Loucy (cell line): ENCODE data around the gene OTUD5.
"Not testable (repeated sequence)": the region's sequence is repeated elsewhere in the genome, so short reads cannot be mapped to it uniquely, and the experiment has no call there.

Experiments used
- H2AFZ ChIP-seq: fragments of 200-600 bp; sonication (generic); 2 replicates; pipeline ENCODE4 v1.6.0; 2016; ENCODE audit warnings: antibody characterized with exemption, mild to moderate bottlenecking, low read length, moderate library complexity
- H3F3A ChIP-seq: fragments of 200-600 bp; 2 replicates; pipeline ENCODE4 v1.6.0; 2016; ENCODE audit warnings: antibody characterized with exemption, low read depth, mild to moderate bottlenecking
- H3K27me3 ChIP-seq: fragments of 200-600 bp; sonication (generic); 2 replicates; pipeline ENCODE4 v1.6.1; 2014; ENCODE audit warnings: low read length, mild to moderate bottlenecking; ENCODE audit not compliant: insufficient read depth, poor library complexity, severe bottlenecking
- H3K36me3 ChIP-seq: fragments of 200-600 bp; sonication (generic); 2 replicates; pipeline ENCODE4 v1.6.1; 2016; ENCODE audit warnings: low read length; ENCODE audit not compliant: insufficient read depth
- H3K4me1 ChIP-seq: fragments of 200-600 bp; sonication (generic); 2 replicates; pipeline ENCODE4 v1.5.1; 2014; ENCODE audit warnings: low read length, mild to moderate bottlenecking; ENCODE audit not compliant: insufficient read depth, poor library complexity, severe bottlenecking
- H3K4me2 ChIP-seq: fragments of 200-600 bp; sonication (generic); 2 replicates; pipeline ENCODE4 v1.6.0; 2014; ENCODE audit warnings: antibody characterized with exemption, low read length, low read depth, mild to moderate bottlenecking; ENCODE audit not compliant: poor library complexity, severe bottlenecking
- H3K4me3 ChIP-seq: fragments of 200-600 bp; sonication (generic); 2 replicates; pipeline ENCODE4 v1.5.1; 2014; ENCODE audit warnings: low read length, mild to moderate bottlenecking, mixed read lengths; ENCODE audit not compliant: poor library complexity, severe bottlenecking
- H3K79me2 ChIP-seq: fragments of 200-600 bp; sonication (generic); 2 replicates; pipeline ENCODE4 v1.6.1; 2014; ENCODE audit warnings: low read length; ENCODE audit not compliant: insufficient read depth
- H3K9ac ChIP-seq: fragments of 200-600 bp; sonication (generic); 2 replicates; pipeline ENCODE4 v1.6.0; 2014; ENCODE audit warnings: mild to moderate bottlenecking, low read depth, low read length, moderate library complexity; ENCODE audit not compliant: poor library complexity, severe bottlenecking
- H3K9me2 ChIP-seq: fragments of 200-600 bp; sonication (generic); replicated peaks from 2 replicates; pipeline ENCODE4 v1.6.1; 2016; ENCODE audit warnings: low read depth, low read length, mixed read lengths
- H3K9me3 ChIP-seq: fragments of 200-600 bp; sonication (generic); 2 replicates; pipeline ENCODE4 v1.6.1; 2014; ENCODE audit warnings: mild to moderate bottlenecking, antibody characterized with exemption, low read length, low read depth; ENCODE audit not compliant: insufficient read depth
- H4K20me1 ChIP-seq: fragments of 200-600 bp; sonication (generic); 2 replicates; pipeline ENCODE4 v1.6.0; 2014; ENCODE audit warnings: antibody characterized with exemption, low read length, mild to moderate bottlenecking; ENCODE audit not compliant: insufficient read depth, poor library complexity, severe bottlenecking
- EZH2phosphoT487 ChIP-seq: fragments of 200-600 bp; IDR thresholded peaks from 2 replicates; pipeline ENCODE4 v1.6.1; 2018; ENCODE audit warnings: antibody characterized with exemption, mild to moderate bottlenecking, moderate library complexity, borderline replicate concordance
- TF ChIP-seq, protein P1 (sequence below): fragments of 200-600 bp; sonication (generic); conservative IDR thresholded peaks from 2 replicates; pipeline ENCODE4 v1.5.1; 2014; ENCODE audit warnings: mild to moderate bottlenecking, antibody characterized with exemption, low read length

Gene OTUD5

DNA sequence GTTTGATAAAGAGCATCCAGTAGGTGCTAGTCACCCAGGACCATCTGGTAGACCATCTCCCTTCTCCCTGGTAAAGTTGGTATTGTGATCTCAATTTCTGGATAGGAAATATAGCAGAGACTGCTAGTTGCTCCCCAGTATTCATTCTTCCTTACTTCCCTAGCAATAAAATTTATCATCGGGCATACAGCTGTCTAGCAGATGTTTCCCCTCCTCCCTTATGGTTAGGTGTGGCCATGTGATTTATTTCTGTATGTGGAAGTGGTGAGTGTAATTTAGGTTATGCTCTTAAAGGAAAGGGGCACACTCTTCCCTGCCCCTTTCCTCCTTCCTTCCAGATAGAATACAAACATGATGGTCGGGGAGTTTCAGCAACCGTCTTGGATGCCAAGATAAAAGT, 26.5 kb upstream of the OTUD5 start:
- no peak overlapping the region for H3K4me3 ChIP-seq
- no peak overlapping the region for H2AFZ ChIP-seq
- H3K27me3 ChIP-seq = no peaks in the 10 kb centered on the region
- no peaks in the 10 kb centered on the region for H3K9me2 ChIP-seq
- no peaks in the 10 kb centered on the region for H3K4me1 ChIP-seq
- no peaks in the 10 kb centered on the region for H3K9me3 ChIP-seq
- H3F3A ChIP-seq = no peaks in the 10 kb centered on the region
- H3K4me2 ChIP-seq = no peak overlapping the region
- H3K79me2 ChIP-seq = no peaks in the 10 kb centered on the region
- no peaks in the 10 kb centered on the region for H4K20me1 ChIP-seq
- peaks cover 22% of the 10 kb centered on the region; the same call in 1 of the 2 replicates for H3K36me3 ChIP-seq
- H3K9ac ChIP-seq = no peak overlapping the region
- TF ChIP-seq, protein P1, sequence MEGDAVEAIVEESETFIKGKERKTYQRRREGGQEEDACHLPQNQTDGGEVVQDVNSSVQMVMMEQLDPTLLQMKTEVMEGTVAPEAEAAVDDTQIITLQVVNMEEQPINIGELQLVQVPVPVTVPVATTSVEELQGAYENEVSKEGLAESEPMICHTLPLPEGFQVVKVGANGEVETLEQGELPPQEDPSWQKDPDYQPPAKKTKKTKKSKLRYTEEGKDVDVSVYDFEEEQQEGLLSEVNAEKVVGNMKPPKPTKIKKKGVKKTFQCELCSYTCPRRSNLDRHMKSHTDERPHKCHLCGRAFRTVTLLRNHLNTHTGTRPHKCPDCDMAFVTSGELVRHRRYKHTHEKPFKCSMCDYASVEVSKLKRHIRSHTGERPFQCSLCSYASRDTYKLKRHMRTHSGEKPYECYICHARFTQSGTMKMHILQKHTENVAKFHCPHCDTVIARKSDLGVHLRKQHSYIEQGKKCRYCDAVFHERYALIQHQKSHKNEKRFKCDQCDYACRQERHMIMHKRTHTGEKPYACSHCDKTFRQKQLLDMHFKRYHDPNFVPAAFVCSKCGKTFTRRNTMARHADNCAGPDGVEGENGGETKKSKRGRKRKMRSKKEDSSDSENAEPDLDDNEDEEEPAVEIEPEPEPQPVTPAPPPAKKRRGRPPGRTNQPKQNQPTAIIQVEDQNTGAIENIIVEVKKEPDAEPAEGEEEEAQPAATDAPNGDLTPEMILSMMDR = no peak
- no peak for TF ChIP-seq EZH2phosphoT487

DNA sequence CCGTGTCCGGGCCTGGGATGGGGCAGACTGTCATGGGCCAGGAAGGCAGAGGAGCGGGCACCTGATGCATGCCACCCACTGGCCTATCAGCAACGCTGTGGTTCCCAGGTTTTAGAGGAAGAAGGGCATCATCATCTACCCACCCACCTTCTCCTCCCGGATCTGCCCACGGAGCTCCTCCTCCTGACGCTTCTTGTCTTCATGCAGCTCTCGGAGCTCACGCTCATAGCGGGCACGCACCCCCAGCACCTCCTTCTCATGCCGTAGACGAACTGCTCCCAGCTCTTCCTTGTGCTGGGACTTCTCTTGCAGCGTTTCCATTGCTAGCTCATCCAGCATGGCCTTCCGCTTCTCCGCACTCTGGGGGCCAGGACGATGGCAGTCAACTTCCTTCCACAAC, 25.7 kb upstream of the OTUD5 start:
- TF ChIP-seq EZH2phosphoT487 = no peak
- TF ChIP-seq, protein P1 = no peak
- H3K79me2 ChIP-seq = no peaks in the 10 kb centered on the region
- H3K9me3 ChIP-seq = no peaks in the 10 kb centered on the region
- no peak overlapping the region for H3K4me3 ChIP-seq
- H3K9me2 ChIP-seq = no peaks in the 10 kb centered on the region
- H3K4me2 ChIP-seq = no peak overlapping the region
- H3K36me3 ChIP-seq = peaks cover 25% of the 10 kb centered on the region; the same call in 1 of the 2 replicates
- H4K20me1 ChIP-seq = no peaks in the 10 kb centered on the region
- H3K4me1 ChIP-seq = no peaks in the 10 kb centered on the region
- no peaks in the 10 kb centered on the region for H3K27me3 ChIP-seq
- no peak overlapping the region for H2AFZ ChIP-seq
- H3F3A ChIP-seq = no peaks in the 10 kb centered on the region
- H3K9ac ChIP-seq = no peak overlapping the region

DNA sequence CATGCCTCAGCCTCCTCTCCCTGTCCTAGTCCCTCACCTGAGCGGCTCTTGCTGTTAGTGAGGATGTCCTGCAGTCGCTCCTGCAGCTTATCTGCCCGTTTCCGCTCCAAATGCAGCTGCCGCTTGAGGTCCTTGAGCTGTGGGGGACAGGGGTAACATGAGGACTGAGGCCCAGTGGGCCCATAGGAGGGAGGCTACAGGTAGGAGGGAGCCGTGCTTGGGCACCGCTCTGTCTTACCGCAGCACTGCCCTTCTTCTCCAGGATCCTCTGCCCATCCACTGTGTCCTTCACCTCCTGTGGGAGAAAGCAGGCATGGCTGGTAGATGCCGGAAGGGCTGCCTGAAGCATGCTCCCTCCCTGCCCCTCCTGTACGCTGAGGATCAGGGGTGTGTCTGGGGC, 23.8 kb upstream of the OTUD5 start:
- no peaks in the 10 kb centered on the region for H3K9me3 ChIP-seq
- H3K9me2 ChIP-seq = no peaks in the 10 kb centered on the region
- H2AFZ ChIP-seq = no peak overlapping the region
- no peak overlapping the region for H3K9ac ChIP-seq
- no peaks in the 10 kb centered on the region for H4K20me1 ChIP-seq
- no peak overlapping the region for H3K4me3 ChIP-seq
- peaks cover 32% of the 10 kb centered on the region; the same call in 1 of the 2 replicates for H3K36me3 ChIP-seq
- no peaks in the 10 kb centered on the region for H3F3A ChIP-seq
- no peaks in the 10 kb centered on the region for H3K79me2 ChIP-seq
- no peak overlapping the region for H3K4me2 ChIP-seq
- H3K27me3 ChIP-seq = no peaks in the 10 kb centered on the region
- no peaks in the 10 kb centered on the region for H3K4me1 ChIP-seq
- TF ChIP-seq EZH2phosphoT487 = no peak
- TF ChIP-seq, protein P1 = no peak

DNA sequence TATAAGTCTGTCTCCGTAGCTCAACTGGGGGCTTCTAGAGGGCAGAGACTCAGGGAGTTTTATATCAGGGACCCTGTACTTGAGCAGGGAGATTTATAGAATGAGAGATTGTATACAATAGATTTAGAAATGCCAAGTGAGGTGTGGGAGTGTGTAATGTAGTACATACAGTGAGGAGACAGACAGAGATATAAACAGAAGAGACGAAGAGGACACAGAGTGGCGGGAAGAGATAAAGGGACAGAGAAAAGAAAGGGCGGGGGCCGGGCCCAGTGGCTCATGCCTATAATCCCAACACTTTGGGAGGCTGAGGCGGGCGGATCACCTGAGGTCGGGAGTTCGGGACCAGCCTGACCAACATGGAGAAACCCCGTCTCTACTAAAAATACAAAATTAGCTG, 22.9 kb upstream of the OTUD5 start:
- H3K4me3 ChIP-seq, H3K9me3 ChIP-seq, H2AFZ ChIP-seq, H3K4me2 ChIP-seq, H3K9ac ChIP-seq, H3K79me2 ChIP-seq, H4K20me1 ChIP-seq, H3K9me2 ChIP-seq, H3K27me3 ChIP-seq, H3K4me1 ChIP-seq, H3F3A ChIP-seq: not testable (repeated sequence)
- H3K36me3 ChIP-seq = peaks cover 32% of the 10 kb centered on the region; the same call in 1 of the 2 replicates
